Measurements from ENCODE around the gene NDNF.

Gene NDNF

DNA sequence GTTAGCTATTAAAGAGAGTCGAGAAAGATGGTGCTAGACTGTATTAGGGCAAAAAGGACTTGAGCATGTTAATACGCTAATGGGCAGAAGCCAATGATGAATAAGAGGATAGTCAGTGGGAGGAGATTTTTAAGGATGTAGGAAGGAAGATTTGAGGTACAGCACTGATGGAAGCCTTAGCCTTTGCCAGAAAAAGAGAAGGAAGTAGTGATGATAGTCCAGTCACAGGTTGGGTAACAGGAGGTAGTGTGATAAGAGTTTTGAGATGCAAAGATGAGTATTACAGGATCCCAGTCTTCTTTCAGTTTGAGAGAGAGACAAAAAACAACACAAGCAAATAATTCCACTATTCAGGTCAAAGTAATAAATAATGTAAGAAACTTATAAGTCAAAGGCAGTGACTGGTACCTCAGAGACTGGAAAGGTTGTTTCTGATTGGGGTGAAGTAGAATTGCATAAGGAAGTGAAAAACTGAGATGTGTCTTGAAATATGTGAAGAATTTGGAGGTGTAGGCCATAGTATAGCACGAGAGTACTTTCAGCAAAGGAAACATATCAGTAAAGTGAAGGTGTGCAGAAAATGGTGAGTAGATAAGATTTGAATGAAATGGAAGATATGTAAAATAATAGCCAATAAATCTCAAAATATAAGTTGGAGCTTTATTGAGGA lies 22.1 kb upstream of the NDNF start:
- DNase-seq (ENCODE audit: low read depth) = no peak
- no peak overlapping the region for H3K4me3 ChIP-seq (ENCODE audit: low read depth, low read length)
- TF ChIP-seq POLR2A (IDR thresholded peaks at IDR 0.05; ENCODE audit: extremely low read depth, insufficient read length) = no peak
- TF ChIP-seq, protein P1, sequence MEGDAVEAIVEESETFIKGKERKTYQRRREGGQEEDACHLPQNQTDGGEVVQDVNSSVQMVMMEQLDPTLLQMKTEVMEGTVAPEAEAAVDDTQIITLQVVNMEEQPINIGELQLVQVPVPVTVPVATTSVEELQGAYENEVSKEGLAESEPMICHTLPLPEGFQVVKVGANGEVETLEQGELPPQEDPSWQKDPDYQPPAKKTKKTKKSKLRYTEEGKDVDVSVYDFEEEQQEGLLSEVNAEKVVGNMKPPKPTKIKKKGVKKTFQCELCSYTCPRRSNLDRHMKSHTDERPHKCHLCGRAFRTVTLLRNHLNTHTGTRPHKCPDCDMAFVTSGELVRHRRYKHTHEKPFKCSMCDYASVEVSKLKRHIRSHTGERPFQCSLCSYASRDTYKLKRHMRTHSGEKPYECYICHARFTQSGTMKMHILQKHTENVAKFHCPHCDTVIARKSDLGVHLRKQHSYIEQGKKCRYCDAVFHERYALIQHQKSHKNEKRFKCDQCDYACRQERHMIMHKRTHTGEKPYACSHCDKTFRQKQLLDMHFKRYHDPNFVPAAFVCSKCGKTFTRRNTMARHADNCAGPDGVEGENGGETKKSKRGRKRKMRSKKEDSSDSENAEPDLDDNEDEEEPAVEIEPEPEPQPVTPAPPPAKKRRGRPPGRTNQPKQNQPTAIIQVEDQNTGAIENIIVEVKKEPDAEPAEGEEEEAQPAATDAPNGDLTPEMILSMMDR (IDR thresholded peaks at IDR 0.05; ENCODE audit: low read depth, low read length) = no peak

DNA sequence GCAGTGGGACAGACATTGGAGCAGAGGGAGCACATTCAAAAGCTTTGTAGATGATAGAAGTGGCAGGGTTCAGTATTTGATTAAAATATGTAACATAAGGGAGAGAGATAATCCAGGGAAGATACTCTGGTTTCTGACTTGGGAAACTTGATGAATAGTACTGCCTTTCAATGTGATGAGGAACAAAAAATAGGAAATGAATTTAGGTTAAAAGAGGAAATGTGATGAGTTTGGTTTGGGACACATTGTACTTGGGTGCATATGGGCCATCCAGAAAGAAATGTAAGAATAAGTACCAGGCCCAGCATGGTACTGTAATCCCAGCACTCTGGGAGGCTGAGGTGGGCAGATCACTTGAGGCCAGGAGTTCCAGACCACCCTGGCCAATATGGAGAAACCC lies 20.9 kb upstream of the NDNF start:
- TF ChIP-seq POLR2A (IDR thresholded peaks at IDR 0.05; ENCODE audit: extremely low read depth, insufficient read length) (no peak), MYC (IDR thresholded peaks at IDR 0.05; ENCODE audit: low read depth, low read length) (no peak)
- TF ChIP-seq, protein P2, sequence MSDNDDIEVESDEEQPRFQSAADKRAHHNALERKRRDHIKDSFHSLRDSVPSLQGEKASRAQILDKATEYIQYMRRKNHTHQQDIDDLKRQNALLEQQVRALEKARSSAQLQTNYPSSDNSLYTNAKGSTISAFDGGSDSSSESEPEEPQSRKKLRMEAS (IDR thresholded peaks at IDR 0.05; ENCODE audit: low read depth, low read length) = no peak
- TF ChIP-seq, protein P1 (IDR thresholded peaks at IDR 0.05; ENCODE audit: low read depth, low read length) = no peak
- no peak for DNase-seq (ENCODE audit: low read depth)

DNA sequence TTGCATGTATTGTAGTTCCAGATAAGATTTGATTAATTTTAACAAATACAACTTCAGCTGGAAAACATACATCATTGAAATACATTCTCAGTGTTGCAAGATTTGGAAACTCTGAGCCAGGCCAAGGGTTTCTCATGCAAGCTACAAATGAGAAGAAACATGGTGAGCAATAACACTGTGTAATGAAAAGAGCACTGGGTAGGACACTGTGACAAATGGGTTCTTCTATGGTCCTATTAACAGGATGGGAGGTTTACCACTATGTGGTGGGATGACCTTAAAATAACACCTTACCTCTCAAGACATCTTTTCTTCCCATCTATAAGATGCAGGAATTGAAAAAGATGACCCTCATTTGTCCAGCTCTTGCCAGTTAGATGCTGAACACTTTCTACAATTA lies 19.6 kb upstream of the NDNF start:
- TF ChIP-seq POLR2A (IDR thresholded peaks at IDR 0.05; ENCODE audit: extremely low read depth, insufficient read length) (no peak), MYC (IDR thresholded peaks at IDR 0.05; ENCODE audit: low read depth, low read length) (no peak)
- TF ChIP-seq, protein P2 (IDR thresholded peaks at IDR 0.05; ENCODE audit: low read depth, low read length) = no peak
- TF ChIP-seq, protein P1 (IDR thresholded peaks at IDR 0.05; ENCODE audit: low read depth, low read length) = no peak
- DNase-seq (ENCODE audit: low read depth) = no peak
- no peak overlapping the region for H3K4me3 ChIP-seq (ENCODE audit: low read depth, low read length)

More for the DNA sequence above, 20.9 kb upstream of the NDNF start:
- no peak overlapping the region for H3K4me3 ChIP-seq (ENCODE audit: low read depth, low read length)

DNA sequence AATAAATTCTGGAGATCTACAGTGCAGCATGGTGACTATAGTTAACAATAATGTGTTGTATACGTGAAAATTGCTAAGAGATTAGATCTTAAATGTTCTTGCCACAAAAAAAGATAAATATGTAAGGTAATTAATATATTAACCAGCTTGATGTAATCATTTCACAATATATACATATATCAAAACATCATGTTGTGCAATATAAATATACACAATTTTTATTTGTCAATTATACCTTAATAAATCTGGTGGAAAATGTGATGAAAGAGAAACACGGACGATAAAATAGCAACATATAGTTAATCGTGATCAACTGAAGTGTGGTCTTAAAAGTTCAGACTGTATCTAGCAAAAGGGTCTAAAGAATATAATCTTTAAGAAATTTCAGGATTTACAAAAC lies 16.5 kb upstream of the NDNF start:
- no peak overlapping the region for H3K4me3 ChIP-seq (ENCODE audit: low read depth, low read length)
- TF ChIP-seq MYC (IDR thresholded peaks at IDR 0.05; ENCODE audit: low read depth, low read length) (no peak), POLR2A (IDR thresholded peaks at IDR 0.05; ENCODE audit: extremely low read depth, insufficient read length) (no peak)
- TF ChIP-seq, protein P2 (IDR thresholded peaks at IDR 0.05; ENCODE audit: low read depth, low read length) = no peak
- no peak for DNase-seq (ENCODE audit: low read depth)

DNA sequence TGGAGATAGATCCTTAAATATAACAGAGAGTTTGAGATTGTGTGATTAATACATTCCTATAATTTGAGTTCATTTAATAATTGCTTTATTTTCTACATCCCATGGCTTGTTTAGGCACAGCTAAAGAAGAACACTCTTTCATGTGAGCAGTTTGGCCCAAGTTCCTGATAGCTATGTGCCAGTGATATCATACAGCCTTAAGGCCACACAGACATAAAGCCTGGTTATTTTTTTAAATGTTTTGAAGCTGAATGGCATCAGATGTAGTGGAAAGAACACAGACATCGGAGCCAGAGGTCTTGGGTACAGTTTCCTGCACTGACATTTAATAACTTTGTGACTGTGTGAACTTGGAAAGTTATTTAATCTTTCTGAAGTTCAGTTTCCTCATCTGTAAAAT lies 7.0 kb upstream of the NDNF start:
- TF ChIP-seq MYC (IDR thresholded peaks at IDR 0.05; ENCODE audit: low read depth, low read length) (no peak), POLR2A (IDR thresholded peaks at IDR 0.05; ENCODE audit: extremely low read depth, insufficient read length) (no peak)
- TF ChIP-seq, protein P2 (IDR thresholded peaks at IDR 0.05; ENCODE audit: low read depth, low read length) = no peak
- TF ChIP-seq, protein P1 (IDR thresholded peaks at IDR 0.05; ENCODE audit: low read depth, low read length) = no peak
- no peak for DNase-seq (ENCODE audit: low read depth)
- H3K4me3 ChIP-seq (ENCODE audit: low read depth, low read length) = no peak overlapping the region

DNA sequence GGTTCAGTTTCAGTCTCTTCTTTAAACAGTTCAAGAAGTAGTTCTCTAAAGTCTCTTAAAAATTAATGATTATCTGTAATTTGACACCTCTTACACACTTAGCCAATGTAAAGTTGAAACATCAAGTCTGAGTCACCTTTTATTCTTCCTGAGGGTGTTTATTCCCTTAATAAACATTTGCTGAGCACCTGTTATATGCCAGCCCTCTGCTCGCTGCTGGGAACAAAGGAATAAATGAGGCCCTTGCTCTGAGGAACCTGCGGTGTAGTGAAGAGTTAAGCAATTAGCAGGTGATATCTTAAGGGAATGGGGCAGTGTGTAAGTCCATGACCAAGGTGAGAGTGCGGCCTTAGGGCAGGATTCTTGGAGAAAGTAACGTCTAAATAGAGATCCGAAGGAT lies 5.2 kb upstream of the NDNF start:
- H3K4me3 ChIP-seq (ENCODE audit: low read depth, low read length) = no peak overlapping the region
- no peak for DNase-seq (ENCODE audit: low read depth)
- TF ChIP-seq, protein P2 (IDR thresholded peaks at IDR 0.05; ENCODE audit: low read depth, low read length) = no peak
- TF ChIP-seq POLR2A (IDR thresholded peaks at IDR 0.05; ENCODE audit: extremely low read depth, insufficient read length) = no peak
- TF ChIP-seq, protein P1 (IDR thresholded peaks at IDR 0.05; ENCODE audit: low read depth, low read length) = no peak
- no peak for TF ChIP-seq MYC (IDR thresholded peaks at IDR 0.05; ENCODE audit: low read depth, low read length)

All from NB4 (cell line).